GM10266 (cell line): ENCODE data around the gene FRMD4A.
"Not testable (repeated sequence)": the region's sequence is repeated elsewhere in the genome, so short reads cannot be mapped to it uniquely, and the experiment has no call there.

Experiments
- DNase-seq: peaks from one replicate; pipeline ENCODE4 v3.0.0; 2012; ENCODE audit errors: extremely low spot score
- TF ChIP-seq, protein P1 (sequence below): IDR thresholded peaks from 2 replicates; pipeline ENCODE4 v1.5.1; 2012; ENCODE audit warnings: mild to moderate bottlenecking, low read depth; ENCODE audit not compliant: control insufficient read depth, insufficient read depth; ENCODE audit errors: missing control alignments

Gene FRMD4A

DNA sequence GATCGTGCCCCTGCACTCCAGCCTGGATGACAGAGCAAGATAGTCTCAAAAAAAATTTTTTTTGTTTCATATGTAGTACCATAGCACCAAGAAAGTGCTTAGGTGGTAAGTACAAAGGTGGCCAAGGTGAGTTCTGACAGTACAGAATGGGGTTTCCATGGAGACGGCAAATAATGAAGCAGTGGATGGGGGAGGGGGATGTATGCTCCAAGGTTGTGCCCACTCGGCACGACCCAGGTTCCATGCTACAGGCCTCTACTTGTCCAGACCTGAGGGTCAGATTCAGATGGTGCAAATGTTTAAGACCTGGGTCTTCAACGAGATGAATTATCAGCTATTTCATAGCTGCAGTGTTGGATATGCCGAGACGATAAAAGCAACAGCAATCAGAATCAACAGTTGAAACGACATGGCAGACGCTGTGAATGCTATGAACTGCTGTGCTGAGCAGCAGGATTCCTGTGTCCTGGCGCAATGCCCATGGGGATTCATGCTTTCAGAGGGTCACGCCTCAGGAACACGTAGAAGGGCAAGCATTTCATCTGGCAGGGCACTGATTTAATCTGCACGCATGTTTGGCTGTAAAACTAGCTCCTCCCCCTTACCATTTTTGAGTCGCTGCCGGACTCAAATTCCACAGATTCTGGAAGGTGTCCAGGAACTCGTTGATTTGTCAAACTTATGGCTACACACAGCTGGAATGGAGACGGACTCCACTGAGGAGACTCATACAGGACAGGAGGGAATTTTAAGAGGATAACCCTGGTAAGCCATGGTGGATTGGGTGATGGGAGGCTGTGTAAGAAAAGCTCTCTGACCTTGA is 256.5 kb downstream of the FRMD4A start:
- DNase-seq: no peak
- TF ChIP-seq, protein P1, sequence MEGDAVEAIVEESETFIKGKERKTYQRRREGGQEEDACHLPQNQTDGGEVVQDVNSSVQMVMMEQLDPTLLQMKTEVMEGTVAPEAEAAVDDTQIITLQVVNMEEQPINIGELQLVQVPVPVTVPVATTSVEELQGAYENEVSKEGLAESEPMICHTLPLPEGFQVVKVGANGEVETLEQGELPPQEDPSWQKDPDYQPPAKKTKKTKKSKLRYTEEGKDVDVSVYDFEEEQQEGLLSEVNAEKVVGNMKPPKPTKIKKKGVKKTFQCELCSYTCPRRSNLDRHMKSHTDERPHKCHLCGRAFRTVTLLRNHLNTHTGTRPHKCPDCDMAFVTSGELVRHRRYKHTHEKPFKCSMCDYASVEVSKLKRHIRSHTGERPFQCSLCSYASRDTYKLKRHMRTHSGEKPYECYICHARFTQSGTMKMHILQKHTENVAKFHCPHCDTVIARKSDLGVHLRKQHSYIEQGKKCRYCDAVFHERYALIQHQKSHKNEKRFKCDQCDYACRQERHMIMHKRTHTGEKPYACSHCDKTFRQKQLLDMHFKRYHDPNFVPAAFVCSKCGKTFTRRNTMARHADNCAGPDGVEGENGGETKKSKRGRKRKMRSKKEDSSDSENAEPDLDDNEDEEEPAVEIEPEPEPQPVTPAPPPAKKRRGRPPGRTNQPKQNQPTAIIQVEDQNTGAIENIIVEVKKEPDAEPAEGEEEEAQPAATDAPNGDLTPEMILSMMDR: no peak

DNA sequence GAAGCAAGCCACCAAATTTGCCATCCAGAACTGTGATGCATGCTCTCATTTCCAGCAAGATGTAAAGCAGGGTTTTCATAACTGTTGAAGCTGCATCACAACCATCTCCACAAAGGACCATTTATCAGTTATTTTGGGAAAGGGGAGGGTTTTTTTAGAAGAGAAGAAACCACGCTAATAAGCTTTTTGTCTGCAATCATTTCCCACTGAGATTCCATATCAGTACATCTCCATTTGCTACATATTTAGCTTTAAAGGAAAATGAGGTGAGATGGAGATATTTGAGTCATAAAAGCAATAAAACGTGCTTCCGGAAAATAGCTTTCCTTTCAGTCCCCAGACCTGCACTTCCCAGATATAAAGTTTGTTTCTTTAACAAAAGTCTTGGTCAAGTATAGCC is 258.2 kb downstream of the FRMD4A start:
- TF ChIP-seq, protein P1: no peak
- DNase-seq: no peak

DNA sequence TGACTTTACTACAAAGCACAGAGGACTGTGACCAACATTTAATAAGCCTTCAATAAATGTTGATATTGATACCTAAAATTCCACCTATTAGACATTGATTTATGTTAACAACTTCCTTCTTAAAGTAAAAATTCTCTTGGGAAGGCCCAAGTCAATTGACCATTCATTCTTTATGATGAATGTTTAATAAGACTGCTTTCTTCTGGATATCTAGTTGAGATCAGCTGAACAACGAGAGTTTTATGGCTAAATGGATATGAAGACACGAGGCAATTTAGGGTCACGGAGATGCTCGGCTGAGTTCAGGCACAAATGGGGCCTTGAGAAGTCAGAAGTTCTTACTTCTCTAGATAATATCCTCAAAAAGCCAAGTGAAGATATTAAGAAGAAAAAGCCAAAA is 258.8 kb downstream of the FRMD4A start:
- TF ChIP-seq, protein P1: no peak
- DNase-seq: no peak

DNA sequence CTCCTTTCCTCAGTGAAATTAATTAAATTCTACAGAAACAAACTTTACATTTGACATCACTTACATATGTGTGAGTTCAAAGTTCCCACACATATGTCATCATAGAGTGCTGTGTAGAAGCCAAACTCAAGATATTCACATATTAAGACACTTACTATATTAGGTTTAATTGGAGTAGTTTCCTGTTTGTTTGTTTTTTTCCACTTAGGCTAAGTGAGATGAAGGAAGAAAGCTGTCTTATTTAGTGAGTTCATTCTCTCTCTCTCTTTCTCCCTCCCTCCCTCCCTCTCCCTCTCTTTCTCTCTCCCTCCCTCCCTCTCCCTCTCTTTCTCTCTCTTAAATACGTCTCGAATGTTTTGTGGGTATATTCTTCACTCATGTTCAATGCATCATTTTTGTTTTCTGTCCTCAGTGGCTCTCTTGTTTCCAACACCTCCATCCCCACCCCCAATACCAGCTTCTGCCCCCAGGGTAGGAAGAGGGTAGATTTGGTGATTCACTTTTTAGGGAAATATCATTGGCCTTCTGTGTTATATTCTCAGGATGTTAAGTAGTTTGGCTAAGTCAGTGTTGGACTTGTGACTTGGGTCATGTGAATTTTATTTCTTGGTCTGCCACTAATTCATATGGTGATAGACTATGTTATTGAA is 262.0 kb downstream of the FRMD4A start:
- TF ChIP-seq, protein P1: no peak
- DNase-seq: no peak

DNA sequence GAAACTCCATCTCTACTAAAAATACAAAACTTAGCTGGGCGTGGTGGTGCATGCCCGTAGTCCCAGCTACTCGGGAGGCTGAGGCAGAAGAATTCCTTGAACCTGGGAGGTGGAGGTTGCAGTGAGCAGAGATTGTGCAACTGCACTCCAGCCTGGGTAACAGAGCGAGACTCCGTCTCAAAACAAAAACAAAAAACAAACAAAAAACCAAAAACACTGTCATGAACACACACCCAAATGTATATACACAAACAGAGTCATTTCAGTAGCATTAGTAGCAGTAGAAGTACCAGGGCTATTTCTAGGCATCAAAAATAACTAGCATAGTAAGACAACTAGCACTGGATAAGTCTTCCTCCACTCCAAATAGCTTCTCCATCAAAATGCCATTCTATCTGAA is 263.1 kb downstream of the FRMD4A start:
- not testable (repeated sequence) for DNase-seq

DNA sequence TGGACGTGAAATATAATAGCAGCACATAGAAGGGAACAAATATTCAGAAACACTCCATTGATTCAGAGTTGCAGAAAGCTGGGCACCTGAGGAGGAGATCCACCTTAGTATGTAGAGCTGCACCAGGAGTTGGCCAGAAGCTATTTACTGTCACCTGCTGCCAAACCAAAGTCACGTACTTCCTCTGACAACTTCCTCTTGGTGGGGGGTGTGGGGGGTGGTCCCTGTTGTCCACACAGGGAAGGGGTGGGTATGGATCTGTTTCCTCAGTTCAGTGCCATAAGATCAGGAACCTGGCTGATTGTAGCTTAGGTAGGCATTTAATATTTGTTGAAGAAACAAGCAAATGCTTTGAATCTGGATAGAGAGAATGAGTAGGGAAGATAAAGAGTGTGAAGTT is 264.6 kb downstream of the FRMD4A start:
- no peak for DNase-seq
- TF ChIP-seq, protein P1: no peak

DNA sequence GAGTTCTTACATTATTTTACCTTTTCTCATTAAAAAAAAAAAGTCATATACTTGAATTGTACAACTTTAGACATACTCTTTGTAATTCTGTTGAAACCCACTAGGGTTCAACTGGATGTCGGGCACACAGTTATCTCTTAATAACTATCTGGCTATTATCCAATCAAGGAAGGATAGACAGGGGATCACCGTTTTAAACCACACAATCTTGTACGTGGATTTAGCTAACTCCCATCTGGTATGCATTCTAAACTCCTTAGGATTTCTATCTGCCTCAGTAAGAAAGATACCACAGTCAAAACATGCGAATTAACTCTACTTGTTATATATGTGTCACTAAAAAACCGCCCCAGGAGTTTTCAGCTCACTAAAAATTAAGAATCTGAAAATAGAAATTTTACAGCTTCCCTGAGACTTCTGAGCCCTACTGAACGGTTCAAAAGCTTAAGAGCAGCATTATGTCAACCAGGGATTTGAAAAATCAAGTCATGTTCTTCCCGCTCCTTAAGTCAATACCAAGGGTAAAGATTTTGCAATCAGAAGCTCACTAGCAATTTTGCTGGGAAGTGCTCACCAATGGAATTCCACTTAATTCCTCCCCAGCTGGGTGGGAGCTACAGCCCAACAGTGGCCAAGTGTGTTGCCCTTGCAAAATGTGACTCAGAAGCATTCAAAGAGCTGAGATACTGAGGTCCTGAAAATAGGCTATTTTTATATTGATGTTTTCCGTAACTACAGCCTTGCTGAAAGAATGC is 267.0 kb downstream of the FRMD4A start:
- no peak for DNase-seq
- TF ChIP-seq, protein P1: no peak
